Astrocyte (in vitro differentiated cells and primary cell): Measurements from ENCODE around the gene ZBTB9.

Experiments used
- CTCF ChIP-seq: IDR thresholded peaks from 2 replicates; pipeline ENCODE4 v1.5.1; 2011; ENCODE audit warnings: low read depth, mild to moderate bottlenecking, inconsistent platforms, low read length, moderate library complexity; ENCODE audit not compliant: insufficient read depth
- EZH2 ChIP-seq: IDR thresholded peaks from 2 replicates; pipeline ENCODE4 v1.6.1; 2012; ENCODE audit warnings: mild to moderate bottlenecking, low read length, inconsistent platforms; ENCODE audit not compliant: insufficient read depth

GRCh38 chr6:33407132-33407718 is 47.2 kb upstream of the ZBTB9 start:
- TF ChIP-seq CTCF (peak; percentile 17), EZH2 (no peak)
